ENCODE results near the gene BLOC1S5.

The BLOC1S5 gene

GRCh38 chr6:7992002-7992815, 72.0 kb downstream of the BLOC1S5 start:
- DNase-seq (ENCODE audit: low read depth), result peak; percentile 91

- DNase-seq (ENCODE audit: low read depth), result no peak
Measured at GRCh38 chr6:7991536-7991935, 72.7 kb downstream of the BLOC1S5 start.

GRCh38 chr6:7986219-7986618, 78.0 kb downstream of the BLOC1S5 start:
- DNase-seq (ENCODE audit: low read depth), result no peak

GRCh38 chr6:7983967-7984366, 80.2 kb downstream of the BLOC1S5 start:
- peak; percentile 30 for DNase-seq (ENCODE audit: low read depth)

- no peak for DNase-seq (ENCODE audit: low read depth)
Measured at GRCh38 chr6:7979831-7980230, 84.4 kb downstream of the BLOC1S5 start.

GRCh38 chr6:7978736-7979135, 85.5 kb downstream of the BLOC1S5 start:
- DNase-seq (ENCODE audit: low read depth), result peak; percentile 48

GRCh38 chr6:7976485-7977056, 87.6 kb downstream of the BLOC1S5 start:
- DNase-seq (ENCODE audit: low read depth), result no peak

- DNase-seq (ENCODE audit: low read depth), result no peak
Measured at GRCh38 chr6:7975764-7976146, 88.4 kb downstream of the BLOC1S5 start.

- peak; percentile 97 for DNase-seq (ENCODE audit: low read depth)
Measured at GRCh38 chr6:7974938-7975763, 89.0 kb downstream of the BLOC1S5 start.

- DNase-seq (ENCODE audit: low read depth), result no peak
Measured at GRCh38 chr6:7974565-7974937, 89.6 kb downstream of the BLOC1S5 start.

GRCh38 chr6:7973584-7973983, 90.6 kb downstream of the BLOC1S5 start:
- no peak for DNase-seq (ENCODE audit: low read depth)

- DNase-seq (ENCODE audit: low read depth), result no peak
Measured at GRCh38 chr6:7971499-7971898, 92.7 kb downstream of the BLOC1S5 start.

- DNase-seq (ENCODE audit: low read depth), result no peak
Measured at GRCh38 chr6:7970616-7971015, 93.6 kb downstream of the BLOC1S5 start.
